NK-92 (cell line): ENCODE measurements around the gene CXXC4.

Source experiments
- DNase-seq: peaks from one replicate; lab custom pipeline; 2025; ENCODE audit not compliant: unreplicated experiment; lab: John Stamatoyannopoulos, UW

Gene CXXC4

GRCh38 chr4:104494822-104495559 lies at the start of gene CXXC4:
TSS of gene CXXC4 (minus strand) at chr4:104494894. CDS start at chr4:104491802, 3,092 bp downstream.
- DNase-seq: no peak

- no peak for DNase-seq
These were observed 38.5 kb upstream of the CXXC4 start for GRCh38 chr4:104533156-104533555.

- DNase-seq: no peak
These were observed 38.0 kb upstream of the CXXC4 start for GRCh38 chr4:104532677-104533076.

GRCh38 chr4:104531390-104531789 lies 36.7 kb upstream of the CXXC4 start:
- no peak for DNase-seq

- DNase-seq: no peak
These were observed 35.7 kb upstream of the CXXC4 start for GRCh38 chr4:104530426-104530825.

GRCh38 chr4:104524591-104524990 lies 29.9 kb upstream of the CXXC4 start:
- no peak for DNase-seq

GRCh38 chr4:104524026-104524425 lies 29.3 kb upstream of the CXXC4 start:
- DNase-seq: no peak

GRCh38 chr4:104519588-104519987 lies 24.9 kb upstream of the CXXC4 start:
- no peak for DNase-seq

- DNase-seq: no peak
These were observed 22.2 kb upstream of the CXXC4 start for GRCh38 chr4:104516884-104517283.

- DNase-seq: no peak
These were observed 13.5 kb upstream of the CXXC4 start for GRCh38 chr4:104508224-104508623.

GRCh38 chr4:104507112-104507511 lies 12.4 kb upstream of the CXXC4 start:
- no peak for DNase-seq

- DNase-seq: no peak
These were observed 9.8 kb upstream of the CXXC4 start for GRCh38 chr4:104504536-104504935.

- no peak for DNase-seq
These were observed 7.8 kb upstream of the CXXC4 start for GRCh38 chr4:104502471-104502870.

GRCh38 chr4:104501290-104501689 lies 6.6 kb upstream of the CXXC4 start:
- no peak for DNase-seq

- DNase-seq: no peak
These were observed 5.7 kb upstream of the CXXC4 start for GRCh38 chr4:104500442-104500841.

GRCh38 chr4:104494185-104494584 lies 509 bp downstream of the CXXC4 start:
- DNase-seq: no peak

GRCh38 chr4:104493081-104493831 lies 1.4 kb downstream of the CXXC4 start:
- no peak for DNase-seq

- no peak for DNase-seq
These were observed 2.4 kb downstream of the CXXC4 start for GRCh38 chr4:104492183-104492771.

- no peak for DNase-seq
These were observed 3.1 kb downstream of the CXXC4 start for GRCh38 chr4:104491481-104492182.

- no peak for DNase-seq
These were observed 3.8 kb downstream of the CXXC4 start for GRCh38 chr4:104490770-104491480.
